Stimulated activated CD8-positive, alpha-beta memory T cell treated with anti-CD3 and anti-CD28 coated beads, Interleukin-4, amount 100 ng/mL, for 24 hours (primary cell): ENCODE measurements around the gene CDIP1.
A peak's percentile ranks its signal among the peaks of the same experiment; 100 is the strongest.

Source experiments
- DNase-seq: peaks from one replicate; pipeline ENCODE4 v3.0.0-alpha.2; 2020; ENCODE audit warnings: low read depth

The CDIP1 gene

GRCh38 chr16:4487955-4488498 is 50.5 kb downstream of the CDIP1 start:
- no peak for DNase-seq

- no peak for DNase-seq
Observed at GRCh38 chr16:4486126-4486893, 52.3 kb downstream of the CDIP1 start.

- DNase-seq = no peak
Observed at GRCh38 chr16:4481963-4482362, 56.6 kb downstream of the CDIP1 start.

- no peak for DNase-seq
Observed at GRCh38 chr16:4481526-4481925, 57.0 kb downstream of the CDIP1 start.

- DNase-seq = no peak
Observed at GRCh38 chr16:4477966-4478365, 60.6 kb downstream of the CDIP1 start.

GRCh38 chr16:4475880-4476788 is 62.4 kb downstream of the CDIP1 start, which contains the start of gene HMOX2:
Gene HMOX2, plus strand, starts transcription at chr16:4476398. Its CDS starts 29,127 bp downstream, at chr16:4505525.
- peak; percentile 87 for DNase-seq

- DNase-seq = peak; percentile 84
Observed at GRCh38 chr16:4474192-4474961, 64.2 kb downstream of the CDIP1 start, which contains the start of gene NMRAL1. Gene NMRAL1, minus strand, starts transcription at chr16:4474625. Its CDS starts 493 bp downstream, at chr16:4474132.

DNA sequence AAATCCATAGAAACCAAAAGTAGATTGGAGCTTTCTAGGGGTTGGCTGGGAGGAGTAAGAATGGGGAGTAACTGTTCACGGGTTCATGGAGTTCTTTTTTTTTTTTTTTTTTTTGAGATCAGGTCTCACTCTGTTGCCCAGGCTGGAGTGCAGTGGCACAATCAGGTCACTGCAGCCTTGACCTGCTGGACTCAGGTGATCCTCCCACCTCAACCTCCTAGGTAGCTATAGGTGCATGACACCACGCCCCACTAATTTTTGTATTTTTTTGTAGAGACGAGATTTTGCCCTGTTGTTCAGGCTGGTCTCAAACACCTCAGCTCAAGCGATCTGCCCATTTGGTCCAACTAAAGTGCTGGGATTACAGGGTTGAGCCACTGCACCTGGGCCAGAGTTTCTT is 65.7 kb downstream of the CDIP1 start:
- no peak for DNase-seq

- no peak for DNase-seq
Observed at GRCh38 chr16:4471869-4472268, 66.7 kb downstream of the CDIP1 start.

- no peak for DNase-seq
Observed at GRCh38 chr16:4468972-4469371, 69.6 kb downstream of the CDIP1 start.

DNA sequence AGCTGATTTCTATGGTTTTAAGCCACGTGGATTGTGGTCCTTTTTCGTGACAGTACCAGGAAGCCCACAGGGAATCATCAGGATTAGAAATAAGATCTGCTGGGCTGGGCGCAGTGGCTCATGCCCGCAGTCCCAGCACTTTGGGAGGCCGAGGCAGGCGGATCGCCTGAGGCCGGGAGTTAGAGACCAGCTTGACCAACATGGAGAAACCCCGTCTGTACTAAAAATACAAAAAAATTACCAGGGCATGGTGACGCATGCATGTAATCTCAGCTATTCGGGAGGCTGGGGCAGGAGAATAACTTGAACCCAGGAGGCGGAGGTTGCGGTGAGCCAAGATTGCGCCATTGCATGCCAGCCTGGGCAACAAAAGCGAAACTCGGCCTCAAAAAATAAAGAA is 70.7 kb downstream of the CDIP1 start:
- no peak for DNase-seq

GRCh38 chr16:4465977-4466779 is 72.4 kb downstream of the CDIP1 start:
- peak; percentile 60 for DNase-seq

DNA sequence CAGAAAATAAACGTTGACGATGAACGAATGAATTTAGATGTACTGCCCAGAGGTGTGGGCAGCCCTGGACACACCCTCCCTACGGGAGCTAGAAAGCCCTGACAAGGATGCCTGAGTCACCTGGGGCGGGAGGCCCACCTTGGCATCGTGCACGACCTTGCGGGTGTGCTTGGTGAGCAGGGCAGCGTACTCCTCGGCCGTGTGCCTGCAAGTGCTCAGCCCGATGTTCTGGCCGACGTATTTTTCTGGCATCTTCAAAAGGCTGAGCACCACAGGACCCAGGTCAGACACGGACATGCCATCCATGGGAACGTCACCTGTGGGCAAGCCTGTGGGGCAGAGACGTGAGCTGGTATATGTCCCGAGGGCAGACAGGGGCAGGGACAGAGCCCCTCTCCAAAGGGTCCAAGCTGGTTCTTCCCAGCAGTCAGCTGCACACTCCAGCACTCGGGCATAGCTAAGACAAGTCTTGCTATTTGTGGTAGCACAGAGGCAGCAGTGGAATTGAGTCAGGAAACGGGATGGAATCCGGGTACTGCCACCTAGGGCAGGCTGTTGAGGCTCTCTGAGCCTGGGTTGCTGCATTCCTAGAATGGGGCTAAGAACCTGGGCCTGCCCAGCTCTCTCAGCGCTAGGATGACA is 74.9 kb downstream of the CDIP1 start:
- no peak for DNase-seq

GRCh38 chr16:4461250-4462085 is 77.1 kb downstream of the CDIP1 start:
- DNase-seq = no peak

GRCh38 chr16:4460936-4461249 is 77.7 kb downstream of the CDIP1 start:
- no peak for DNase-seq
